ENCODE measurements around the gene POC1B.

GRCh38 chr12:89484470-89484869, 41.4 kb downstream of the POC1B start:
- TF ChIP-seq CTCF (IDR thresholded peaks at IDR 0.05) (no peak), POLR2A (IDR thresholded peaks at IDR 0.05) (no peak)
